ENCODE data around the gene CA10.

The CA10 gene

DNA sequence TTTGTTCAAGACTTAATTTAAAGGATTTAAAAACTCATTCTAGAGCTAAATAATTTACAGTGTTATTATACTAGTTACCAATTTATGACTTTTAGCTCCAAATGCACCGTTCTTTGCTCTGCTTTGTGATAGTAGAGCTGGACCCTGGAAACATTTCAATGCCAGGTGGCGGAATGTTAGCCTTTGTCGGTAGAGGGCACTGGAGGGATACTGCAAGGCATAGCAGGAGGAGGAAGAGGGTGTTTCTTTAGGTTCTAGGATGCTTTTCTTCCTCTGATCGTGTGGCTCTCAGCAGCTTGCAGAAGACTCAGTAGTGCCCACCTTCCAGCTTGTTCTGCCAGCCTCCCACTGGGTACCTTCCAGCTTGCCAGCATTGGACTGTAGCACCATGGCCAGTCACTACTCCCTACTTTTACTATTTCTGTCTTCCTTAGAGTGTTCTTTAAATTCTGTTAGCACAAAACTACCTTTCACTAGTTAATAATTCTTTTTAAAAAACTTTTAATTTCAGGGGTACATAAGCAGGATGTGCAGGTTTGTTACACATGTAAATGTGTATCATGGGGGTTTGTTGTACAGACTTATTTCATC, 572.9 kb downstream of the CA10 start:
- Histone ChIP-seq H2BK120ac (ENCODE audit: insufficient read depth, low read length, poor library complexity) (no peak overlapping the region), H4K8ac (ENCODE audit: low read depth, low read length) (no peak overlapping the region), H3K36me3 (ENCODE audit: control insufficient read depth in 1 of 2, insufficient read depth in 2 of 2, low read length in 2 of 2) (no peaks in the 10 kb centered on the region), H3K79me2 (ENCODE audit: control insufficient read depth, insufficient read depth, low read length, poor library complexity) (no peaks in the 10 kb centered on the region), H3K4ac (ENCODE audit: low read depth, low read length) (no peak overlapping the region), H3K23ac (ENCODE audit: low read length) (no peak overlapping the region), H3K4me1 (ENCODE audit: control insufficient read depth in 1 of 2, insufficient read depth in 2 of 2, low read length in 2 of 2) (no peaks in the 10 kb centered on the region), H3K79me1 (ENCODE audit: low read length) (no peaks in the 10 kb centered on the region), H3K9ac (ENCODE audit: low read length) (no peak overlapping the region), H3K4me3 (ENCODE audit: low read depth, low read length) (no peak overlapping the region), H3K18ac (ENCODE audit: low read length) (no peak overlapping the region), H3K27ac (ENCODE audit: low read depth, low read length) (no peak overlapping the region), H3K4me2 (ENCODE audit: low read length) (no peak overlapping the region), H2BK5ac (ENCODE audit: low read depth, low read length, poor library complexity) (no peak overlapping the region), H2AK5ac (ENCODE audit: low read length) (no peak overlapping the region), H4K91ac (ENCODE audit: low read depth, low read length) (no peak overlapping the region), H3K27me3 (ENCODE audit: insufficient read depth, low read length) (no peaks in the 10 kb centered on the region), H4K12ac (ENCODE audit: low read depth, low read length) (no peak overlapping the region), H3K14ac (ENCODE audit: low read length) (no peak overlapping the region), H2AFZ (ENCODE audit: insufficient read depth, low read length, poor library complexity) (no peak overlapping the region), H2BK12ac (ENCODE audit: low read length) (no peak overlapping the region), H3K9me3 (ENCODE audit: insufficient read depth, low read depth, low read length) (no peaks in the 10 kb centered on the region)
- no peak for DNase-seq
- no CpG with 5 or more reads among the region's 4 CpGs for WGBS (ENCODE audit: extremely low coverage, insufficient coverage, insufficient read length)

- Histone ChIP-seq H3K18ac (ENCODE audit: low read length) (no peak overlapping the region), H3K36me3 (ENCODE audit: control insufficient read depth in 1 of 2, insufficient read depth in 2 of 2, low read length in 2 of 2) (no peaks in the 10 kb centered on the region), H3K4ac (ENCODE audit: low read depth, low read length) (no peak overlapping the region), H3K79me1 (ENCODE audit: low read length) (no peaks in the 10 kb centered on the region), H3K14ac (ENCODE audit: low read length) (no peak overlapping the region), H3K79me2 (ENCODE audit: control insufficient read depth, insufficient read depth, low read length, poor library complexity) (no peaks in the 10 kb centered on the region), H3K9ac (ENCODE audit: low read length) (no peak overlapping the region), H2AFZ (ENCODE audit: insufficient read depth, low read length, poor library complexity) (no peak overlapping the region), H4K91ac (ENCODE audit: low read depth, low read length) (no peak overlapping the region), H3K9me3 (ENCODE audit: insufficient read depth, low read depth, low read length) (no peaks in the 10 kb centered on the region), H3K27me3 (ENCODE audit: insufficient read depth, low read length) (no peaks in the 10 kb centered on the region), H4K8ac (ENCODE audit: low read depth, low read length) (no peak overlapping the region), H3K4me1 (ENCODE audit: control insufficient read depth in 1 of 2, insufficient read depth in 2 of 2, low read length in 2 of 2) (no peaks in the 10 kb centered on the region), H2BK120ac (ENCODE audit: insufficient read depth, low read length, poor library complexity) (no peak overlapping the region), H3K23ac (ENCODE audit: low read length) (no peak overlapping the region), H4K12ac (ENCODE audit: low read depth, low read length) (no peak overlapping the region), H3K4me3 (ENCODE audit: low read depth, low read length) (no peak overlapping the region), H3K27ac (ENCODE audit: low read depth, low read length) (no peak overlapping the region), H2BK5ac (ENCODE audit: low read depth, low read length, poor library complexity) (no peak overlapping the region), H3K4me2 (ENCODE audit: low read length) (no peak overlapping the region), H2AK5ac (ENCODE audit: low read length) (no peak overlapping the region), H2BK12ac (ENCODE audit: low read length) (no peak overlapping the region)
- no peak for DNase-seq
- WGBS (ENCODE audit: extremely low coverage, insufficient coverage, insufficient read length): no CpG with 5 or more reads among the region's 3 CpGs
These were observed 577.6 kb downstream of the CA10 start for GRCh38 chr17:51580869-51581268.

All from trophoblast cell (in vitro differentiated cells and primary cell).